ENCODE results near the gene ATG2B.

Gene ATG2B

GRCh38 chr14:96270565-96271420 lies 92.3 kb downstream of the ATG2B start:
- TF ChIP-seq, protein P1, sequence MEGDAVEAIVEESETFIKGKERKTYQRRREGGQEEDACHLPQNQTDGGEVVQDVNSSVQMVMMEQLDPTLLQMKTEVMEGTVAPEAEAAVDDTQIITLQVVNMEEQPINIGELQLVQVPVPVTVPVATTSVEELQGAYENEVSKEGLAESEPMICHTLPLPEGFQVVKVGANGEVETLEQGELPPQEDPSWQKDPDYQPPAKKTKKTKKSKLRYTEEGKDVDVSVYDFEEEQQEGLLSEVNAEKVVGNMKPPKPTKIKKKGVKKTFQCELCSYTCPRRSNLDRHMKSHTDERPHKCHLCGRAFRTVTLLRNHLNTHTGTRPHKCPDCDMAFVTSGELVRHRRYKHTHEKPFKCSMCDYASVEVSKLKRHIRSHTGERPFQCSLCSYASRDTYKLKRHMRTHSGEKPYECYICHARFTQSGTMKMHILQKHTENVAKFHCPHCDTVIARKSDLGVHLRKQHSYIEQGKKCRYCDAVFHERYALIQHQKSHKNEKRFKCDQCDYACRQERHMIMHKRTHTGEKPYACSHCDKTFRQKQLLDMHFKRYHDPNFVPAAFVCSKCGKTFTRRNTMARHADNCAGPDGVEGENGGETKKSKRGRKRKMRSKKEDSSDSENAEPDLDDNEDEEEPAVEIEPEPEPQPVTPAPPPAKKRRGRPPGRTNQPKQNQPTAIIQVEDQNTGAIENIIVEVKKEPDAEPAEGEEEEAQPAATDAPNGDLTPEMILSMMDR (conservative IDR thresholded peaks at IDR 0.05; ENCODE audit: low read depth, low read length), result no peak
- no peak overlapping the region for H3K4me3 ChIP-seq (ENCODE audit: low read depth, low read length)
- DNase-seq (ENCODE audit: low read depth), result no peak

- no peak overlapping the region for H3K4me3 ChIP-seq (ENCODE audit: low read depth, low read length)
- TF ChIP-seq, protein P1 (conservative IDR thresholded peaks at IDR 0.05; ENCODE audit: low read depth, low read length), result no peak
- no peak for DNase-seq (ENCODE audit: low read depth)
Measured at GRCh38 chr14:96269359-96269710, 93.8 kb downstream of the ATG2B start.

DNA sequence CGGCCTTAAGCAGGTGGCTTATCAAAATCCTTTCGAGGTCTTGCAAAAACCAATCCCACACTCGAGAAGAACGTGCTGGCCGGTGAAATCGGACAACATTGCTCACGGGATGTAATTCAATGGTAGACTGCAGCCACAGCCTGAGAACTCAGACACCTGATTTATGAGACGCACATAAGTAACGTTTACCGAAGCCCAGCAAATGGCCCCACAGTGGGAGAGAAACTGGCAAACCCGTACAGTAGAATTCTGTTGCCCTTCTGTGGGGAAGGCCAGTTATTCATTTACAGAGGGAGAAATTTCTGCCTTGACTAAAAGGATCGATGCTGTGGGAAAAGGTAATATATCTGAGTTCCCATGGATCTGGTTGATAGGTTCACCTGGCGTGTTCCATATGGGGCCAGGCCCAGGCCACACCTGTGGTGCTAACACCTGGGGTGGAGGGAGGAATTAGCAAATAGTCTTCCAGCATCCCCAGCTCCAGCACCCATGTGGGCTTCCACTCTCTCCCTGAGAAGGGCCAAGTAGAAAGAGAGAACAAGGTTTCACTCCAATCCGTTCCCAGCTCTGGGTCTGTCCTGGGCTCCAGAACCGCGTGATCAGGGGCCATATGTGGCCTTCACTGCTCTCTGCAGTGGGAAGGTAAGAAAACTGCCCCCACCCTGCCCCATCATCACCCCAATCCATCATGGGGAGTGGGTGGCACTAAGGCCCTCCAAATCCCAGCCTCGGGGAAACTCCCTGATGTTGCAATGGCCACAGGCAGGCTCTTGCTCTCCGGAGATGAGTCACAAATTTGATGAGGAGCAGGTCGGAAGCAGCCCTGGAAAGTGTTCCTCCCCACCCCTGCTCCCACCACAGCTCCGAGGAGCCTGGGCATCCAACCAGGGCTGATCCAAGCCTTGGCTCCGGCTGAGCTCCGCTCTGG lies 94.4 kb downstream of the ATG2B start:
- TF ChIP-seq, protein P1 (conservative IDR thresholded peaks at IDR 0.05; ENCODE audit: low read depth, low read length), result no peak
- DNase-seq (ENCODE audit: low read depth), result peak; percentile 93
- no peak overlapping the region for H3K4me3 ChIP-seq (ENCODE audit: low read depth, low read length)

DNA sequence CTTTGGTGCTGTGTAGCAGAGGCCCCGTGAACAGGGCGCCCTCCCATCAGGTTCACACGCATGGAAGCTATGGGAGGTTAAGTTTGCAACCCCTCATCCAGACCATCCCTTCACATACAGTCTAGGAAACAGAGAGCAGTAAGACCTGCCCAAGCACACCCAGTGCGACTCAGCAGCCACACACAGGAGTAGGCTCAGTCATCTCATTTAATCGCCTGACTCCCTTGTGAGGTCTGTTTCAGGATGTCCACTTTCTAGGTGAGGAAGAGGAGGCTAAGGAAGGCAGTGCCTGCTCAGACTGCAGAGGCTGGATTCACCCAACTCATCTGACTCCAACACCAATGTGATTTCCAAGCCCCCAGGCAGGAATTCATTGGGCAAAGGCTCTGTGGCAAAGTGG lies 95.2 kb downstream of the ATG2B start:
- DNase-seq (ENCODE audit: low read depth), result no peak
- H3K4me3 ChIP-seq (ENCODE audit: low read depth, low read length), result no peak overlapping the region
- TF ChIP-seq, protein P1 (conservative IDR thresholded peaks at IDR 0.05; ENCODE audit: low read depth, low read length), result no peak

- no peak overlapping the region for H3K4me3 ChIP-seq (ENCODE audit: low read depth, low read length)
- peak; percentile 84 for DNase-seq (ENCODE audit: low read depth)
- TF ChIP-seq, protein P1 (conservative IDR thresholded peaks at IDR 0.05; ENCODE audit: low read depth, low read length), result no peak
Measured at GRCh38 chr14:96267336-96267735, 95.8 kb downstream of the ATG2B start.

DNA sequence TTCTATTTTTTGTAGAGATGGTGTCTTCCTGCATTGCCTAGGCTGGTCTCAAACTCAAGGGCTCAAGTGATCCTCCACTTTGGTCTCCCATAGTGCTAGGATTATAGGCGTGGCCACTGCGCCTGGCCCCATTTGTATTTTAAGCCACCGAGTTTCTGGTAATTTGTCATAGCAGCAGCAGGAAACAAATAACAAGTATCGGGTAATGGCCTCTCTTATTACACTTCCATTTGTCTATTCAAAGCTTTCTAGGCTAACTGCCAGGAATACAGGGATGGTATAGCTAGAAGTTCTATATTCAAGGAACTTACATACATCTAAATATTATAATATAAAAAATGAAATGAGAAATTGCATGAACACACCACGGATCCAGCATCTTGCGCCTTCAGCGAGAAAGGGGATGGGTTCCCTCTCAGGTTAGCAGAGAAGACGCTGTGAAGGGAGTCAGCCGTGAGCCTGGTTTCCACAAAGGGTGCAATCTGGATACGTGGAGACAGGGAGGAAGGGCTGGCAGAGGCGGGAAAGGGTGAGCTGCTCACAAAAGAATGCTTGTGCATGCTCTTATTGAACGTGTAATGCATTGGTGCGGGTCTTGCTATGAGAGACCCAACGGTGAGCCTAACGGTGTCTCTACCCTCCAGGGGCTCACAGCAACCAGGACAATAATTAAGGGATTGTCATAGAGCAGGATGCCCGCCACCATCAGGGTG lies 97.6 kb downstream of the ATG2B start:
- TF ChIP-seq, protein P1 (conservative IDR thresholded peaks at IDR 0.05; ENCODE audit: low read depth, low read length), result no peak
- DNase-seq (ENCODE audit: low read depth), result no peak
- H3K4me3 ChIP-seq (ENCODE audit: low read depth, low read length), result no peak overlapping the region
